IMR-90 (cell line): ENCODE results near the gene PNMA8A. TPM values are rescaled to one million over a fixed set of nuclear protein-coding genes. Genes with fewer than 3 reads are reported as not detected.

ENCODE experiments used
- ATAC-seq: fragments of 200-7000 bp; cut with Tn5 transposase; 2 replicates; pipeline ENCODE4 v1.9.1; 2020; ENCODE audit warnings: low read depth, mild to moderate bottlenecking, moderate library complexity
- BruUV-seq: library from RNA; stranded (reverse); fragments of 400-500 nt; replicated peaks from 2 replicates; lab custom pipeline; 2021; lab: Mats Ljungman, UMichigan
- CTCF ChIA-PET: fragments of 300-600 bp; formaldehyde crosslinking; extraction: SDS; loops from one replicate; lab custom pipeline; 2021; ENCODE audit warnings: antibody characterized with exemption; lab: Yijun Ruan, JAX
- POLR2A ChIA-PET: fragments of 300-600 bp; sonication (Branson Sonifier 250); formaldehyde crosslinking; loops from one replicate; lab custom pipeline; 2022; ENCODE audit warnings: antibody characterized with exemption; ENCODE audit not compliant: unreplicated experiment; lab: Charles Lee
- DNase-seq: peaks from one replicate; pipeline ENCODE4 v3.0.0; 2013
- H2AFZ ChIP-seq: replicated peaks from 2 replicates; pipeline ENCODE3; 2013; ENCODE audit warnings: low read length, mild to moderate bottlenecking; ENCODE audit not compliant: poor library complexity
- H2AK5ac ChIP-seq: 2 replicates; pipeline ENCODE4 v1.6.1; 2013; ENCODE audit warnings: low read depth, low read length, inconsistent platforms
- H2AK9ac ChIP-seq: replicated peaks from 2 replicates; pipeline ENCODE3; 2013; ENCODE audit warnings: mild to moderate bottlenecking, low read depth, low read length, moderate library complexity; ENCODE audit not compliant: poor library complexity
- H2BK120ac ChIP-seq: 2 replicates; pipeline ENCODE4 v1.6.1; 2013; ENCODE audit warnings: low read depth, low read length, inconsistent platforms
- H2BK15ac ChIP-seq: 3 replicates; pipeline ENCODE4 v1.6.1; 2013; ENCODE audit warnings: low read depth, low read length, inconsistent platforms
- H2BK20ac ChIP-seq: 2 replicates; pipeline ENCODE4 v1.6.1; 2013; ENCODE audit warnings: low read depth, mild to moderate bottlenecking, inconsistent platforms, low read length, moderate library complexity
- H2BK5ac ChIP-seq: 2 replicates; pipeline ENCODE4 v1.6.1; 2013; ENCODE audit warnings: mild to moderate bottlenecking, low read depth, low read length, inconsistent platforms; ENCODE audit not compliant: poor library complexity, severe bottlenecking
- H3K14ac ChIP-seq: replicated peaks from 2 replicates; pipeline ENCODE4 v1.6.1; 2013; ENCODE audit warnings: low read depth, low read length, inconsistent platforms
- H3K18ac ChIP-seq: 2 replicates; pipeline ENCODE4 v1.6.1; 2013; ENCODE audit warnings: low read depth, low read length, control low read depth
- H3K23ac ChIP-seq: 2 replicates; pipeline ENCODE4 v1.6.1; 2013; ENCODE audit warnings: low read depth, low read length, inconsistent platforms
- H3K27ac ChIP-seq: 2 replicates; pipeline ENCODE4 v1.5.1; 2013; ENCODE audit warnings: mild to moderate bottlenecking, control low read depth, low read length; ENCODE audit not compliant: insufficient read depth
- H3K27me3 ChIP-seq: 2 replicates; pipeline ENCODE4 v1.6.1; 2013; ENCODE audit warnings: low read length; ENCODE audit not compliant: control insufficient read depth, insufficient read depth
- H3K36me3 ChIP-seq: 2 replicates; pipeline ENCODE4 v1.6.1; 2013; ENCODE audit warnings: low read length, mixed read lengths; ENCODE audit not compliant: control insufficient read depth, insufficient read depth
- H3K4ac ChIP-seq: 2 replicates; pipeline ENCODE4 v1.6.1; 2013; ENCODE audit warnings: low read depth, low read length, inconsistent platforms
- H3K4me1 ChIP-seq: 2 replicates; pipeline ENCODE4 v1.6.1; 2013; ENCODE audit warnings: low read length, mixed read lengths; ENCODE audit not compliant: control insufficient read depth, insufficient read depth
- H3K4me2 ChIP-seq: 2 replicates; pipeline ENCODE4 v1.6.1; 2013; ENCODE audit warnings: low read depth, mild to moderate bottlenecking, control low read depth, low read length, moderate library complexity
- H3K4me3 ChIP-seq: 2 replicates; pipeline ENCODE4 v1.5.1; 2013; ENCODE audit warnings: low read depth, mild to moderate bottlenecking, control low read depth, low read length, moderate library complexity; ENCODE audit not compliant: insufficient read depth
- H3K56ac ChIP-seq: 2 replicates; pipeline ENCODE4 v1.6.1; 2013; ENCODE audit warnings: low read length, inconsistent platforms; ENCODE audit not compliant: insufficient read depth; ENCODE audit errors: extremely low read depth
- H3K79me1 ChIP-seq, 2 experiments: 2 replicates each; pipeline ENCODE4 v1.6.1; 2013; ENCODE audit warnings: low read length in 2 of 2, inconsistent platforms in 1 of 2, low read depth in 1 of 2
- H3K9ac ChIP-seq: 2 replicates; pipeline ENCODE4 v1.6.1; 2013; ENCODE audit warnings: low read depth, low read length, control low read depth
- H3K9me1 ChIP-seq: 2 replicates; pipeline ENCODE4 v1.6.1; 2013; ENCODE audit warnings: low read length, inconsistent platforms; ENCODE audit not compliant: insufficient read depth
- H3K9me3 ChIP-seq: 2 replicates; pipeline ENCODE4 v1.6.1; 2013; ENCODE audit warnings: low read length; ENCODE audit not compliant: control insufficient read depth, insufficient read depth
- H4K20me1 ChIP-seq: 2 replicates; pipeline ENCODE4 v1.6.1; 2013; ENCODE audit warnings: low read length, inconsistent platforms; ENCODE audit not compliant: insufficient read depth
- H4K5ac ChIP-seq: 2 replicates; pipeline ENCODE4 v1.6.1; 2013; ENCODE audit warnings: mild to moderate bottlenecking, low read depth, low read length, control low read depth
- H4K8ac ChIP-seq, 2 experiments: 2 replicates each; pipeline ENCODE4 v1.6.1; 2013; ENCODE audit warnings: low read depth in 2 of 2, low read length in 2 of 2, control low read depth in 1 of 2, inconsistent platforms in 1 of 2
- H4K91ac ChIP-seq: 2 replicates; pipeline ENCODE4 v1.6.1; 2013; ENCODE audit warnings: low read depth, low read length, inconsistent platforms; ENCODE audit not compliant: insufficient read depth
- CEBPB ChIP-seq: IDR thresholded peaks from 2 replicates; pipeline ENCODE4 v1.6.1; 2012; ENCODE audit warnings: low read depth, low read length, improper control_type of control experiment
- CHD1 ChIP-seq: IDR thresholded peaks from 2 replicates; pipeline ENCODE4 v1.6.1; 2012; ENCODE audit warnings: low read depth, low read length, improper control_type of control experiment
- ELK1 ChIP-seq: fragments of 150-350 bp; IDR thresholded peaks from 2 replicates; pipeline ENCODE4 v1.6.1; 2016; ENCODE audit warnings: low read depth, mild to moderate bottlenecking, low read length, moderate library complexity, borderline replicate concordance
- MAFK ChIP-seq: IDR thresholded peaks from 2 replicates; pipeline ENCODE4 v1.6.1; 2012; ENCODE audit warnings: low read depth, low read length, improper control_type of control experiment
- MXI1 ChIP-seq: IDR thresholded peaks from 2 replicates; pipeline ENCODE4 v1.6.1; 2012; ENCODE audit warnings: low read depth, mild to moderate bottlenecking, low read length, moderate library complexity, borderline replicate concordance
- POLR2A ChIP-seq: IDR thresholded peaks from 2 replicates; pipeline ENCODE4 v1.6.1; 2012; ENCODE audit warnings: mild to moderate bottlenecking, low read depth, low read length
- RFX5 ChIP-seq: IDR thresholded peaks from 2 replicates; pipeline ENCODE4 v1.8.0; 2012; ENCODE audit warnings: low read depth, mild to moderate bottlenecking, low read length, moderate library complexity
- SMC3 ChIP-seq: fragments of 150-350 bp; IDR thresholded peaks from 2 replicates; pipeline ENCODE4 v1.6.1; 2016; ENCODE audit warnings: low read depth, mild to moderate bottlenecking, antibody characterized with exemption, low read length, moderate library complexity
- WGBS, 2 experiments: methylation state at CpG; one replicate each; pipeline versions ENCODE4 v1.1.5 to v1.1.7; 2013; ENCODE audit warnings: missing lambda C conversion rate in 2 of 2; ENCODE audit not compliant: insufficient read length in 1 of 2; ENCODE audit errors: extremely low coverage in 2 of 2; 5-methylcytosine and 5-hydroxymethylcytosine counted together
- dilution Hi-C: fragments of 300-500 bp; cut with HindIII; formaldehyde crosslinking; loops from one replicate; pipeline ENCODE4 v1.14.3; 2018; ENCODE audit warnings: low sequenced_read_pairs; ENCODE audit not compliant: unreplicated experiment
- in situ Hi-C: fragments of 300-500 bp; cut with MboI; formaldehyde crosslinking; loops from 3 replicates; pipeline ENCODE4 v1.14.3; 2019; ENCODE audit warnings: low sequenced_read_pairs, inconsistent platforms, mixed read lengths
- intact Hi-C: fragments of 100-400 bp; cut with micrococcal nuclease; formaldehyde crosslinking; loops from 2 replicates; pipeline ENCODE4 v1.10.0; 2022
- polyA plus RNA-seq, 3 experiments: library from polyadenylated mRNA; depleted of rRNA; stranded (reverse); fragments of >200 nt; gene quantifications; 2 replicates each; pipeline ENCODE4 v1.2.3, GENCODE V29; 2012; ENCODE audit warnings: low replicate concordance in 1 of 3
- total RNA-seq: library from RNA; depleted of rRNA; stranded (reverse); fragments of >200 nt; gene quantifications from 2 replicates; pipeline ENCODE4 v1.2.3, GENCODE V29; 2012

PNMA8A gene
- total and polyA plus RNA-seq, 2 of the 4 experiments (the other 2 are of a cell fraction), result 0.77 to 0.90 TPM

GRCh38 chr19:46460055-46460454, 11.3 kb downstream of the PNMA8A start:
- Histone ChIP-seq H3K4me3 (no peak overlapping the region), H2BK15ac (no peak overlapping the region), H2AFZ (no peak overlapping the region), H2BK120ac (no peak overlapping the region), H4K20me1 (no peaks in the 10 kb centered on the region), H4K91ac (no peak overlapping the region), H3K27ac (no peak overlapping the region), H2AK9ac (no peak overlapping the region), H4K5ac (no peak overlapping the region), H3K56ac (no peak overlapping the region), H3K14ac (no peak overlapping the region), H3K36me3 (no peaks in the 10 kb centered on the region), H2BK20ac (no peak overlapping the region), H3K9me3 (no peaks in the 10 kb centered on the region), H2BK5ac (no peak overlapping the region), H3K23ac (no peak overlapping the region), H3K4ac (no peak overlapping the region), H3K4me1 (peaks cover 3% of the 10 kb centered on the region; the same call in 1 of the 2 replicates), H3K79me1 (no peaks in the 10 kb centered on the region), H3K9me1 (no peaks in the 10 kb centered on the region), H3K9ac (no peak overlapping the region), H3K27me3 (peaks cover 13% of the 10 kb centered on the region), H3K4me2 (no peak overlapping the region), H3K18ac (no peak overlapping the region), H2AK5ac (no peak overlapping the region), H4K8ac (no peak overlapping the region)
- no TSS peak for BruUV-seq
- in situ Hi-C loops, result no loop called here
- intact Hi-C loops, result no loop called here
- ChIA-PET CTCF (no interaction called here), POLR2A (no interaction called here)
- ATAC-seq, result no peak
- no CpG with 5 or more reads among the region's 2 CpGs for WGBS, 2 experiments
- no peak for TF ChIP-seq CEBPB
- no peak for TF ChIP-seq SMC3
- no peak for TF ChIP-seq POLR2A
- TF ChIP-seq ELK1, result no peak
- TF ChIP-seq RFX5, result no peak
- no peak for TF ChIP-seq CHD1
- no peak for TF ChIP-seq MXI1
- no peak for TF ChIP-seq MAFK
- dilution Hi-C loops, result no loop called here
- DNase-seq, result no peak
